Measurements from ENCODE around the gene KL. TPM values are rescaled to one million over a fixed set of nuclear protein-coding genes. Genes with fewer than 3 reads are reported as not detected.

The KL gene
- total RNA-seq, 2 donors from 2014 or later, result 0.52 to 1.3 TPM

DNA sequence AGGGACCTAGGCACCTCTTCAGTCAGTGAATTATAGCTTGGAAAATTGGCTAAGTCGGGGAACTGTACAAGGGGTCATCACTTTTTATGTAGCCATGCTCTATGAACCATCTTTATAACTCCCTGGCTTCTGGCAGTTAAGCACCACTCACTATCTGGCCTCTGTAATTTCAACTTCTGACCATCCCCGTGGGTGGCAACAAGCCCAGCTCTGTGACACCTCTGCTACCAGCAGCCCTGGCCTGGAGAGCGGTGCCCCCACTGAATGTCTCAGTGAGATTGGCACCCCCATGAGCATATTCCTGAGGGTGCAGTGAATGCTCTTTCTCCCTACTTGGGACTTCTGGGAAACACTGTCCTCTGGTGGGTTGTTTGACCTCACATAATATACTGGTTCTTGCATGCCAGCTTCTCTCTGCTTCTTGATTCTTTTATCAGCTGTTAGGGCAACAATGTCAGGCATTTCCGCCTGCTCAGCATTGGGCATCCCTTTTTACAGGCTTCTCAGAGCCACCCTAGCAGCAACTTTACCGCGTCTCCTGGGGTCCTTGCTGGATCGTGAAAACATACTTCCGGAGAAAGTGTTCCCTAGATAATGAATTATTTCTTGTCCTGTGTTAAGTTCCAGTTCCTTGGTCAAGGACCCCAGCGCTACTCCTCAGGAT is 10.4 kb downstream of the KL start:
- no peak overlapping the region for H3K27ac ChIP-seq
- intact Hi-C loops (cut with DNase I), result no loop called here
- no peaks in the 10 kb centered on the region for H3K4me1 ChIP-seq
- 90 to 94% methylated on average over 9 of the region's 9 CpGs for WGBS, 2 donors
- TF ChIP-seq, protein P1, sequence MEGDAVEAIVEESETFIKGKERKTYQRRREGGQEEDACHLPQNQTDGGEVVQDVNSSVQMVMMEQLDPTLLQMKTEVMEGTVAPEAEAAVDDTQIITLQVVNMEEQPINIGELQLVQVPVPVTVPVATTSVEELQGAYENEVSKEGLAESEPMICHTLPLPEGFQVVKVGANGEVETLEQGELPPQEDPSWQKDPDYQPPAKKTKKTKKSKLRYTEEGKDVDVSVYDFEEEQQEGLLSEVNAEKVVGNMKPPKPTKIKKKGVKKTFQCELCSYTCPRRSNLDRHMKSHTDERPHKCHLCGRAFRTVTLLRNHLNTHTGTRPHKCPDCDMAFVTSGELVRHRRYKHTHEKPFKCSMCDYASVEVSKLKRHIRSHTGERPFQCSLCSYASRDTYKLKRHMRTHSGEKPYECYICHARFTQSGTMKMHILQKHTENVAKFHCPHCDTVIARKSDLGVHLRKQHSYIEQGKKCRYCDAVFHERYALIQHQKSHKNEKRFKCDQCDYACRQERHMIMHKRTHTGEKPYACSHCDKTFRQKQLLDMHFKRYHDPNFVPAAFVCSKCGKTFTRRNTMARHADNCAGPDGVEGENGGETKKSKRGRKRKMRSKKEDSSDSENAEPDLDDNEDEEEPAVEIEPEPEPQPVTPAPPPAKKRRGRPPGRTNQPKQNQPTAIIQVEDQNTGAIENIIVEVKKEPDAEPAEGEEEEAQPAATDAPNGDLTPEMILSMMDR (IDR thresholded peaks at IDR 0.05), result no peak
- no peak for TF ChIP-seq POLR2A (IDR thresholded peaks at IDR 0.05)
- no peak overlapping the region for H3K4me3 ChIP-seq
- H3K27me3 ChIP-seq, result no peaks in the 10 kb centered on the region
- no peaks in the 10 kb centered on the region for H3K9me3 ChIP-seq
- no peak for ATAC-seq
- no peak for DNase-seq
- H3K36me3 ChIP-seq (replicated peaks in 1 of 2; ENCODE audit: insufficient read depth in 1 of 2, low read depth in 2 of 2), result no peaks in the 10 kb centered on the region

DNA sequence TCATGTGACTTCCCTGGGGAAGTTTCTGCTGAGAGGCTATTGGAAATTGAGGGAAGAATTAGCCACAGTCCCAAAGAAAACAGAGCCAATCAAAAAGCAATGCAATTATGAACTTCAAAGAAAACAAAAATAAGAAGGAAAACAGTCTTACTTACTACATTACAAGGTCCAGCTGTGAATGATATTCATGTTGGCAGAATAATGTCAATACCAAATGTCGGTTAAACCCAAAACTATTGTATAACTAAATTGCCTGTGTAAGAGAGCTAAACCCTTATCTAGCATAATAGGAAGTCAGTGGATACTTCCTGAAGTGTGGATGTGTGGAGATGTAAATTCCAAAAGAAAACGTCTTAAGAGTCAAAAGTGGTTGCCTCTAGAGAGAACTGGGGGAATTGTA is 12.4 kb downstream of the KL start:
- no peak for DNase-seq
- Histone ChIP-seq H3K4me3 (no peak overlapping the region), H3K27me3 (no peaks in the 10 kb centered on the region), H3K4me1 (no peaks in the 10 kb centered on the region), H3K27ac (no peak overlapping the region), H3K36me3 (replicated peaks in 1 of 2; ENCODE audit: insufficient read depth in 1 of 2, low read depth in 2 of 2) (no peaks in the 10 kb centered on the region), H3K9me3 (no peaks in the 10 kb centered on the region)
- ATAC-seq, result no peak
- TF ChIP-seq, protein P1 (IDR thresholded peaks at IDR 0.05), result no peak
- TF ChIP-seq POLR2A (IDR thresholded peaks at IDR 0.05), result no peak
- intact Hi-C loops (cut with DNase I), result no loop called here
- WGBS, 2 donors, result 67 to 69% methylated on average over 2 of the region's 2 CpGs

DNA sequence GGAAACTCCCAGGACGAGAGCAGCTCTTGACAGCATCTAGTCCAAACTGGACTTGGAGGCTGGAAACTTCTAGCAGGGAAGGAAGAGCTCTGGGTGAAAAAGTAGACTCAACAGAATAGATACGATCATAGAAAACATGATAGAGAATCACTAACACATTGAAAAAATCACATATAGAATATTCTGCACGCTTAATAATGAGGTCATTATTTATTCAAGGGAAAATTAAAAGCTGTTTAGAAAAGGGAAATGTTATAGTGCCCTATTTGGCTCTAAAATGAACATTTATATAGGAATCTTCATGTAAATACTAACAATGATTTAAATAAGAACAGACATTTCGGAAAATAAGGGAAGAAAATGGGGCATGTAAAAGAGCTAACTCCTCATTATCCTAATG is 15.1 kb downstream of the KL start:
- no peaks in the 10 kb centered on the region for H3K27me3 ChIP-seq
- DNase-seq (no peak), ATAC-seq (no peak)
- no peaks in the 10 kb centered on the region for H3K9me3 ChIP-seq
- no peak overlapping the region for H3K4me3 ChIP-seq
- H3K4me1 ChIP-seq, result no peaks in the 10 kb centered on the region
- 76 to 83% methylated on average over 4 of the region's 4 CpGs for WGBS, 2 donors
- no peaks in the 10 kb centered on the region for H3K36me3 ChIP-seq (replicated peaks in 1 of 2; ENCODE audit: insufficient read depth in 1 of 2, low read depth in 2 of 2)
- intact Hi-C loops (cut with DNase I), result no loop called here
- TF ChIP-seq, protein P1 (IDR thresholded peaks at IDR 0.05), result no peak
- TF ChIP-seq POLR2A (IDR thresholded peaks at IDR 0.05), result no peak
- H3K27ac ChIP-seq, result no peak overlapping the region

DNA sequence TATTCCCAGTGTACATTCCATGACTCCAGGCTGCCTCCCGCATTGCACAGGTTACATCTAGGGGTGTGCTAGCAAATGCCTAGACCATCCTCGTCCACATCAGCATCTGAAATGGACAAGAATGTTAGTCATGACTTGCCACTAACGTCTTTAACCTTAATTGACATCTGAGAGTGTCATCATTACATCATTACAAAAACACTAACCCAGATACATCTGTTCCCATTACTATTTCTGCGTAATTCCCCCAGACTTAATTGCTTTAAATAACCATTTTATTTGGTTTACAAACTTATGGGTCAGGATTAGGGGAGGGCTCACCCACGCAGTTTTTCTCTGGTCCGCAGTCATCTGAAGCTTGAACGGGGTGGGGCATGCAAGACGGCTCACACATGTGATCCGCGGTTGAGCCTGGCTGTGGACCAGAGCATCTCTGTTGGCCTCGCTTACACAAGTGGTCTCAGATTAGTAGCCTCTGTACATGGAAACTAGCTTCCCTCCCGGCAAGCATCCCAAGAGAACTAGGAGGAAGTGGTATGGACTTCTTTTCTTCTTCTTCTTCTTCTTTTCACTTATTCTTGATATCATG is 15.9 kb downstream of the KL start:
- Histone ChIP-seq H3K4me1 (no peaks in the 10 kb centered on the region), H3K4me3 (no peak overlapping the region), H3K36me3 (replicated peaks in 1 of 2; ENCODE audit: insufficient read depth in 1 of 2, low read depth in 2 of 2) (no peaks in the 10 kb centered on the region), H3K9me3 (no peaks in the 10 kb centered on the region), H3K27me3 (no peaks in the 10 kb centered on the region), H3K27ac (no peak overlapping the region)
- intact Hi-C loops (cut with DNase I), result no loop called here
- TF ChIP-seq POLR2A (IDR thresholded peaks at IDR 0.05), result no peak
- TF ChIP-seq, protein P1 (IDR thresholded peaks at IDR 0.05), result no peak
- ATAC-seq (no peak), DNase-seq (no peak)
- WGBS, 2 donors, result 75 to 76% methylated on average over 12 of the region's 12 CpGs
